ENCODE results near the gene ZNF414. TPM values are rescaled to one million over a fixed set of nuclear protein-coding genes. Genes with fewer than 3 reads are reported as not detected.

ZNF414 gene
- polyA plus RNA-seq, 2 of the 4 experiments (the other 2 are of a cell fraction) = 2.8 to 22.1 TPM

- H3K4me2 ChIP-seq = no peak overlapping the region
- 89% methylated on average over 4 of the region's 8 CpGs for WGBS (ENCODE audit: missing lambda C conversion rate)
Observed at GRCh38 chr19:8476524-8476923, 37.4 kb downstream of the ZNF414 start.

GRCh38 chr19:8475005-8475404 is 39.0 kb downstream of the ZNF414 start:
- FAIRE-seq (no peak), DNase-seq (ENCODE audit: low read depth in 1 of 2, low spot score in 1 of 2) (no peak), ATAC-seq (no peak)
- TF ChIP-seq HOXA7 (CRISPR knock-in tag; IDR thresholded peaks at IDR 0.05) (no peak), ZSCAN20 (CRISPR knock-in tag; IDR thresholded peaks at IDR 0.05) (no peak), CEBPB (IDR thresholded peaks at IDR 0.05) (no peak), NPAS2 (CRISPR knock-in tag; IDR thresholded peaks at IDR 0.05; ENCODE audit: borderline replicate concordance) (no peak), KDM5A (IDR thresholded peaks at IDR 0.05) (no peak), ELK1 (IDR thresholded peaks at IDR 0.05; ENCODE audit: low read depth, low read length) (no peak), KDM1A (IDR thresholded peaks at IDR 0.05; ENCODE audit: low read depth) (no peak), POLR2A (IDR thresholded peaks at IDR 0.05; ENCODE audit: low read length) (no peak), ZFP36 (IDR thresholded peaks at IDR 0.05; ENCODE audit: borderline replicate concordance, partially characterized antibody) (no peak), FOSB (CRISPR knock-in tag; IDR thresholded peaks at IDR 0.05) (no peak), PHF8 (IDR thresholded peaks at IDR 0.05; ENCODE audit: borderline replicate concordance, low read depth) (no peak), RARB (CRISPR knock-in tag; IDR thresholded peaks at IDR 0.05) (no peak), SMC3 (IDR thresholded peaks at IDR 0.05) (no peak), HES2 (IDR thresholded peaks at IDR 0.05) (no peak), BHLHE40 (IDR thresholded peaks at IDR 0.05; ENCODE audit: low read depth, low read length) (no peak), TFCP2L1 (CRISPR knock-in tag; IDR thresholded peaks at IDR 0.05) (no peak), JUN (IDR thresholded peaks at IDR 0.05) (no peak), ESRRA (IDR thresholded peaks at IDR 0.05; ENCODE audit: borderline replicate concordance, low read length) (no peak)
- CTCF ChIA-PET = interaction anchor here (0.6 to 0.7 kb wide), 4 partner anchors 11 to 50 kb away, joined by 3 to 5 read pairs (median 4); no protein-coding TSS in a partner anchor
- no peaks in the 10 kb centered on the region for H3K4me1 ChIP-seq
- no peak overlapping the region for H3K4me2 ChIP-seq
- POLR2A ChIA-PET = interaction anchor here (1.0 kb wide), 1 partner anchor 39 kb away, joined by 3 read pairs; the partner anchor contains the start of gene ZNF414
- H3K4me3 ChIP-seq = no peak overlapping the region
- no peak overlapping the region for H3K27ac ChIP-seq
- H3K9me3 ChIP-seq = no peaks in the 10 kb centered on the region
- WGBS (ENCODE audit: missing lambda C conversion rate) = 100% methylated on average over 1 of the region's 1 CpG

More at GRCh38 chr19:8476524-8476923, 37.4 kb downstream of the ZNF414 start:
- ChIA-PET CTCF (no interaction called here), POLR2A (no interaction called here)
- H3K4me1 ChIP-seq = no peaks in the 10 kb centered on the region
- DNase-seq (ENCODE audit: low read depth in 1 of 2, low spot score in 1 of 2) = no peak
- H3K4me3 ChIP-seq = no peak overlapping the region
- no peak for FAIRE-seq
- no peak for TF ChIP-seq MAX (IDR thresholded peaks at IDR 0.05)
- no peak for TF ChIP-seq CTCF (IDR thresholded peaks at IDR 0.05)
- TF ChIP-seq POLR2A (IDR thresholded peaks at IDR 0.05; ENCODE audit: low read length) = no peak
- no peak overlapping the region for H3K27ac ChIP-seq
- no peaks in the 10 kb centered on the region for H3K9me3 ChIP-seq
- no peak for ATAC-seq

GRCh38 chr19:8473648-8474476 is 40.1 kb downstream of the ZNF414 start:
- FAIRE-seq (no peak), ATAC-seq (no peak), DNase-seq (ENCODE audit: low read depth in 1 of 2, low spot score in 1 of 2) (no peak)
- CTCF ChIA-PET = interaction anchor here (0.7 to 1.7 kb wide), 3 partner anchors 8 to 125 kb away, joined by 4 to 7 read pairs (median 5); no protein-coding TSS in a partner anchor
- H3K4me3 ChIP-seq = no peak overlapping the region
- no peak overlapping the region for H3K4me2 ChIP-seq
- POLR2A ChIA-PET = no interaction called here
- no peak for TF ChIP-seq HOXB5 (CRISPR knock-in tag; IDR thresholded peaks at IDR 0.05)
- no peak for TF ChIP-seq HDAC2 (IDR thresholded peaks at IDR 0.05)
- H3K27ac ChIP-seq = no peak overlapping the region
- 82% methylated on average over 6 of the region's 6 CpGs for WGBS (ENCODE audit: missing lambda C conversion rate)
- no peaks in the 10 kb centered on the region for H3K9me3 ChIP-seq
- no peaks in the 10 kb centered on the region for H3K4me1 ChIP-seq

Data from A549 (cell line).